Measurements from ENCODE around the gene SLC35F3. TPM values are rescaled to one million over a fixed set of nuclear protein-coding genes. Genes with fewer than 3 reads are reported as not detected.

SLC35F3 gene
- total RNA-seq, 2 experiments from 2014 or later = 0.08 TPM; not detected in 1

DNA sequence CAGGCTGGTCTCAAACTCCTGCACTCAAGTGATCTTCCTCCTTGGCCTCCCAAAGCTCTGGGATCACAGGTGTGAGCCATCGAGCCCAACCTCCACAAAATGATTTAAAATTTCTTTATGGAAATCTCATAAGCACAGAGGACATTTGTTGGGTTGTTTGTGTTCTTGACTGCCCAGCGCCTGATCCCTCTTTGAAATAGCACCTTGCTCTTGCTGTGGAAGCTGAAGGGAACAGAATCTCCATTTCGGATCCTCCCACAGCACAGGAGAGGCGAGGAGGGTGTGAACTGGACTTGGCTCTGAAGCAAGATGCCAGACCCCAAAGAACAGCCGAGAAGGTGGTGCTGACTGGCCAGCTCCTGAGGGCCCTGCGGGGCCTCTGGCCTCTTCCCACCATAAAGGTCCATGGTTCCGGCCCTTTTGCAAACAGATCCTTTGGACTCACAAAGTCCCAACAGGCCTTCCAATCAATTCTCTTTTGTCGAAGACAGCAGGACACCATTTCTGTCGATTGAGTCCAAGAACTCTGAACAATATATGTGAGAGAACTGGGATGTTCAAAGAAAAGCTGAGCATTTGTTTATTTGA, 423.2 kb downstream of the SLC35F3 start:
- H3K27me3 ChIP-seq (ENCODE audit: control insufficient read depth in 1 of 2, insufficient read depth in 2 of 2, low read length in 2 of 2) = peaks cover 0 to 6% of the 10 kb centered on the region in 2 experiments
- Mint-ChIP-seq H3K4me1 (ENCODE audit: low read depth) (peaks cover 23% of the 10 kb centered on the region), H3K36me3 (ENCODE audit: low read depth) (peaks cover 4% of the 10 kb centered on the region), H3K9me3 (no peaks in the 10 kb centered on the region), H3K27me3 (peaks cover 23% of the 10 kb centered on the region), H3K4me3 (no peak overlapping the region), H3K27ac (no peak overlapping the region)
- intact Hi-C loops (cut with DNase I, micrococcal nuclease) = loop anchor here (2.0 to 5.0 kb wide), 5 partner anchors 17 to 213 kb away; partner anchors contain the start of gene COA6 (in 1 of the 2)
- H3K9me3 ChIP-seq (ENCODE audit: control insufficient read depth in 1 of 2, insufficient read depth in 1 of 2, low read length in 2 of 2) = no peaks in the 10 kb centered on the region
- H3K4me3 ChIP-seq (ENCODE audit: low read length) = no peak overlapping the region
- peaks cover 11% of the 10 kb centered on the region for H3K4me1 ChIP-seq (ENCODE audit: insufficient read depth, low read length)
- no peak for DNase-seq
- ChIA-PET CTCF (interaction anchor here (1.5 to 10.2 kb wide), 5 partner anchors 16 to 214 kb away, joined by 3 to 156 read pairs (median 7); no protein-coding TSS in a partner anchor), POLR2A (interaction anchor here (1.9 to 4.2 kb wide), 2 partner anchors 18 to 46 kb away, joined by 9 to 23 read pairs; partner anchors contain the start of gene COA6)
- TF ChIP-seq, protein P1, sequence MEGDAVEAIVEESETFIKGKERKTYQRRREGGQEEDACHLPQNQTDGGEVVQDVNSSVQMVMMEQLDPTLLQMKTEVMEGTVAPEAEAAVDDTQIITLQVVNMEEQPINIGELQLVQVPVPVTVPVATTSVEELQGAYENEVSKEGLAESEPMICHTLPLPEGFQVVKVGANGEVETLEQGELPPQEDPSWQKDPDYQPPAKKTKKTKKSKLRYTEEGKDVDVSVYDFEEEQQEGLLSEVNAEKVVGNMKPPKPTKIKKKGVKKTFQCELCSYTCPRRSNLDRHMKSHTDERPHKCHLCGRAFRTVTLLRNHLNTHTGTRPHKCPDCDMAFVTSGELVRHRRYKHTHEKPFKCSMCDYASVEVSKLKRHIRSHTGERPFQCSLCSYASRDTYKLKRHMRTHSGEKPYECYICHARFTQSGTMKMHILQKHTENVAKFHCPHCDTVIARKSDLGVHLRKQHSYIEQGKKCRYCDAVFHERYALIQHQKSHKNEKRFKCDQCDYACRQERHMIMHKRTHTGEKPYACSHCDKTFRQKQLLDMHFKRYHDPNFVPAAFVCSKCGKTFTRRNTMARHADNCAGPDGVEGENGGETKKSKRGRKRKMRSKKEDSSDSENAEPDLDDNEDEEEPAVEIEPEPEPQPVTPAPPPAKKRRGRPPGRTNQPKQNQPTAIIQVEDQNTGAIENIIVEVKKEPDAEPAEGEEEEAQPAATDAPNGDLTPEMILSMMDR (IDR thresholded peaks at IDR 0.05) = no peak
- no peaks in the 10 kb centered on the region for H3K36me3 ChIP-seq (ENCODE audit: insufficient read depth, low read length)
- H3K27ac ChIP-seq (ENCODE audit: low read depth in 1 of 2, low read length in 2 of 2) = no peak overlapping the region
- no peak for ATAC-seq (ENCODE audit: poor library complexity)

DNA sequence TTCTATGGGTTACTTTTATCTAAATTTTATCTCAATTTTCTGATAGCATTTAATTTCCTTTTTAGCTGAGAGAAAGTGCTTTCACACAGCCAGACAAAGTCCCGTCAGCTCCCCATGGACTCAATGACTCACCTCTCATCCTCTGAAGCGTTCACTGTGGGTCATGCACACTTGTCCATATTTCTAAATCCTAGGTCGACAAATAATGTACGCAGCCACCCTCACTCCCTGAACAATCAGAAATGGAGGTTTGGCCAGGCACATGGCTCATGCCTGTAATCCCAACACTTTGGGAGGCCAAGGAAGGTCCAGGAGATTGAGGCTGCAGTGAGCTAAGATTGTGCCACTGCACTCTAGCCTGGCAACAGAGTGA, 426.4 kb downstream of the SLC35F3 start:
- peaks cover 11% of the 10 kb centered on the region for H3K4me1 Mint-ChIP-seq (ENCODE audit: low read depth)
- peaks cover under 1% of the 10 kb centered on the region for H3K9me3 Mint-ChIP-seq
- ATAC-seq (ENCODE audit: poor library complexity) (no peak), DNase-seq (no peak)
- no peak overlapping the region for H3K4me3 Mint-ChIP-seq
- ChIA-PET CTCF (interaction anchor here (1.1 to 1.9 kb wide), 2 partner anchors 21 to 118 kb away, joined by 4 to 5 read pairs; no protein-coding TSS in a partner anchor), POLR2A (no interaction called here)
- peaks cover 6% of the 10 kb centered on the region for H3K4me1 ChIP-seq (ENCODE audit: insufficient read depth, low read length)
- H3K4me3 ChIP-seq (ENCODE audit: low read length) = no peak overlapping the region
- H3K27me3 ChIP-seq (ENCODE audit: control insufficient read depth in 1 of 2, insufficient read depth in 2 of 2, low read length in 2 of 2) = no peaks in the 10 kb centered on the region
- peaks cover 4% of the 10 kb centered on the region for H3K36me3 Mint-ChIP-seq (ENCODE audit: low read depth)
- H3K9me3 ChIP-seq (ENCODE audit: control insufficient read depth in 1 of 2, insufficient read depth in 1 of 2, low read length in 2 of 2) = no peaks in the 10 kb centered on the region
- intact Hi-C loops (cut with DNase I, micrococcal nuclease) = no loop called here
- TF ChIP-seq, protein P1 (IDR thresholded peaks at IDR 0.05) = no peak
- no peak overlapping the region for H3K27ac ChIP-seq (ENCODE audit: low read depth in 1 of 2, low read length in 2 of 2)
- no peak overlapping the region for H3K27ac Mint-ChIP-seq
- H3K36me3 ChIP-seq (ENCODE audit: insufficient read depth, low read length) = no peaks in the 10 kb centered on the region
- H3K27me3 Mint-ChIP-seq = peaks cover 29% of the 10 kb centered on the region

DNA sequence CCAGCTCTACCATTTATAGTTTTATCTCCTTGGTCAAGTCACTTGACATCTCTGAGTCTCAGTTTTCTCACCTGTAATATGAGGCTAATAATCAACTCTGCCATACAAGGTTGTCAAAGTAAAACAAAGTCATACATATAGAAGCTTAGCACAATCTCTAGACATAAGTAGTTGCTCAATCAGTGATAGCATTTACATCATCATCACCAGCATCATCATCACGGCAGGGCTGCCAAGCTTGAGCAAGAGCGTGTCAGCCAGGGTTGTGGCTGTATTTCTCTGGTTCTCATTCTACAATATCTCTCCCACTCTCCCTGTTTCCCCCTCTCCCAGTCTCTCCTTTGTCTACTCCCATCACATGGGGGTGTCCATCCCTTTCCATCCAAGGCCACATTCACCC, 427.0 kb downstream of the SLC35F3 start:
- peak in 2 of 14 experiments; percentile 39 to 46 for DNase-seq
- Mint-ChIP-seq H3K36me3 (ENCODE audit: low read depth) (peaks cover under 1% of the 10 kb centered on the region), H3K4me1 (ENCODE audit: low read depth) (peaks cover 4% of the 10 kb centered on the region), H3K9me3 (peaks cover 5% of the 10 kb centered on the region), H3K4me3 (no peak overlapping the region), H3K27me3 (peaks cover 29% of the 10 kb centered on the region), H3K27ac (no peak overlapping the region)
- TF ChIP-seq, protein P1 (IDR thresholded peaks at IDR 0.05) = no peak
- Histone ChIP-seq H3K27me3 (ENCODE audit: control insufficient read depth in 1 of 2, insufficient read depth in 2 of 2, low read length in 2 of 2) (no peaks in the 10 kb centered on the region), H3K27ac (ENCODE audit: low read depth in 1 of 2, low read length in 2 of 2) (no peak overlapping the region), H3K9me3 (ENCODE audit: control insufficient read depth in 1 of 2, insufficient read depth in 1 of 2, low read length in 2 of 2) (peaks cover 0 to 3% of the 10 kb centered on the region in 2 experiments), H3K4me1 (ENCODE audit: insufficient read depth, low read length) (peaks cover 5% of the 10 kb centered on the region), H3K36me3 (ENCODE audit: insufficient read depth, low read length) (no peaks in the 10 kb centered on the region), H3K4me3 (ENCODE audit: low read length) (no peak overlapping the region)
- intact Hi-C loops (cut with DNase I, micrococcal nuclease) = no loop called here
- ChIA-PET POLR2A (no interaction called here), CTCF (interaction anchor here (1.1 to 1.9 kb wide), 2 partner anchors 22 to 119 kb away, joined by 4 to 5 read pairs; no protein-coding TSS in a partner anchor)
- ATAC-seq (ENCODE audit: poor library complexity) = no peak

All from CD4-positive, alpha-beta T cell (primary cell).